ENCODE measurements around the gene PHLPP2.
"Not testable (repeated sequence)": the region's sequence is repeated elsewhere in the genome, so short reads cannot be mapped to it uniquely, and the experiment has no call there.

The PHLPP2 gene

DNA sequence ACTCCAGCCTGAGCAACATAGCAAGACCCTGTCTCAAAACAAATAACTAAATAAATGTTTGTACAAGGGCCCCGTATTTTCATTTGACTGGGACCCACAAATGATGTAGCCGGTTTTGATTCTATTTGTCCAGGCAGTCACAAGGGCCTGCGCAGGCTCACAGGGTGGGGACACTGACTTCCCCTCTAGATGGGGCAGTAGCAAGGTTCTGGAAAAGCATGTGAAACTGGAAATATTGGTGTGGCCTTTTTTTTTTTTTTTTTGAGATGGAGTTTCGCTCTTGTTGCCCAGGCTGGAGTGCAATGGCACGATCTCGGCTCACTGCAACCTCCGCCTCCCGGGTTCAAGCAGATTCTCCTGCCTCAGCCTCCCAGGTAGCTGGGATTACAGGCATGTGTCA lies 109.5 kb downstream of the PHLPP2 start:
- not testable (repeated sequence) for DNase-seq (ENCODE audit: low read depth)

DNA sequence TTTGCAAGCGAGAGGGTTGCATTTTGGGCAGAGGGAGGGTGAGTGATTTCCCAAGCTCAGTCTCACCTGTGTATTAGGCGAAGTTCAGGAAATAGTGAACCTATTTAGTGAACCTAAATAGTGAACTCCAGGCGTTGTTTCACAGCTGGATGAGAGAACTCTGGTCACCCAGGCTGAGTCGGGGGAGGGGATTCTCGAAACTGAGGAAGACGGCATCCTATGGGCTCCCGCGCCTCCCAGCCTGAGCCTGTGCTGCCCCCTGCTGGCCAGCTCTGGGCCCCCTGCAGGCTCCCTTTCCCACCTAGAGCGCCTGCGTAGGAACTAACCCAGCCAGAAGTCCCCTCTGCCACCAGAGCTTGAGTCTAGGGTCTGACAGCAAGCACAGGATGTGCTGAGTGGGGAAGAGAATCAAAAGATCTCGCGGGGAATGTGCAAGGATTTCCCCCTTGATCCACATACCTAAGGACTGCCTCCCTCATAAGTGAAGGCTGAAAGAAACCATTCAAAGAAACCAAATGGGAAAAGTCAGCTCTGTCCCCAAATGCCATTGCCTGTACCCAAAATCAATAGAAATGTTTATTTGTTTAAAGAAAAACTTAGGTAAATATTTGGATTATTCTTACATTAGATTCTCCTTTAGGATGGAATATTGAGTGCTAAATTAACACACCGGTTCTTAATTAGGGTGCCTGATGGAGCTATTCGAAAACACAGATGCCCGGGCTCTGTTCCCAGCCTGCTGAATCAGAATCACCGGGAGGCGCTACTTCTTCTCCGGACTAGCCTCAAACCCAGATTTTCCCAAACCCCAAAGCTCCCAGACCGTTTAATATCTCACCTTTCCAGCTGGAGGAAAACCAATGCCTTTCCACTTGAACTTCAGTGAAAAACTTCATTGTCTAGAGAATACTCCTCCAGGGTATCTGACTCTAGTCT lies 113.3 kb downstream of the PHLPP2 start:
- peak; percentile 67 for DNase-seq (ENCODE audit: low read depth)

DNA sequence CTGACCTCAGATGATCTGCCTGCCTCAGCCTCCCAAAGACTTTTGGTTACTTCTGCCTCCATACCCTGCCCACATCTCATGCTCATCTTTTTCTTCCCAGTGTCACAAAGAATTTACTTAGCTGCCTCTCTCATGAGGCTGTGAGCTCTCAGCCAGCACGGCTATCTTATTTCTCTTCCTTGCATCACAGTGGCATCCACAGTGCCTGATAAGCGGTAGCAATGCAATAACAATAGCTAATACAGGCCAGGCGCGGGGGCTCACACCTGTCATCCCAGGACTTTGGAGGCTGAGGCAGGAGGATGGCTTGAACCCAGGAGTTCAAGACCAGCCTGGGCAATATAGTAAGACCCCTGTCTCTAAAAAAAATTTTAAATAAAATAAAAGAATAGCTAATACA lies 114.1 kb downstream of the PHLPP2 start:
- no peak for DNase-seq (ENCODE audit: low read depth)

- DNase-seq (ENCODE audit: low read depth): no peak
These were observed 115.4 kb downstream of the PHLPP2 start for GRCh38 chr16:71609066-71609465.

DNA sequence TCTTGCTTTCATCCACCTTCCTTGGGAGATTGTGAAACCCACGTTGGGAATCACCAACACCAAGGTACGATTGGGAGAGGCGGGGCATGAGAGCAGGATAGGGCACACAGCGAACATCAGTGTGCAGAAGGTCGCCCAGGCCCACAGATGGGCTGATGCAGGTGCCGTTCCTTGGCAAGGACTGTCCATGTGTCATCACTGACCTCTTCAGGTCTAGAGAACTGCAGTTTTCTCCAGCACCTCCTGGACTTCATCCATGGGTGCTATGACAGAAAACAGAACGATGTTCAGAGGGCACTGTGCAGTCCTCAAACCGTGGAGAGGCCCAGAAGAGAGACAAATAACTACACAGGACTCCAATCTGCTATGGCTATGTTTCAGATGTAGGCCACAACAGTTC lies 123.7 kb downstream of the PHLPP2 start:
- no peak for DNase-seq (ENCODE audit: low read depth)

DNA sequence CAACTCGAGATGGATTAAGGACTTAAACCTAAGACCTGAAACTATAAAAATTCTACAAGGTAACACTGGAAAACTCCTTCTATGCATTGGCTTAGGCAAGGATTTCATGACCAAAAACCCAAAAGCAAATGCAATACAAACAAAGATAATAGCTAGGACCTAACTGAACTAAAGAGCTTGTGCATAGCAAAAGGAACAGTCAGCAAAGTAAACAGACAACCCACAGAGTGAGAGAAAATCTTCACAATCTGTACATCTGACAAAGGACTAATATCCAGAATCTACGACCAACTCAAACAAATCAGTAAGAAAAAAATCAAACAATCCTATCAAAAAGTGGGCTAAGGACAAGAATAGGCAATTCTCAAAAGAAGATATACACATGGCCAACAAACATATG lies 126.1 kb downstream of the PHLPP2 start:
- DNase-seq (ENCODE audit: low read depth): not testable (repeated sequence)

DNA sequence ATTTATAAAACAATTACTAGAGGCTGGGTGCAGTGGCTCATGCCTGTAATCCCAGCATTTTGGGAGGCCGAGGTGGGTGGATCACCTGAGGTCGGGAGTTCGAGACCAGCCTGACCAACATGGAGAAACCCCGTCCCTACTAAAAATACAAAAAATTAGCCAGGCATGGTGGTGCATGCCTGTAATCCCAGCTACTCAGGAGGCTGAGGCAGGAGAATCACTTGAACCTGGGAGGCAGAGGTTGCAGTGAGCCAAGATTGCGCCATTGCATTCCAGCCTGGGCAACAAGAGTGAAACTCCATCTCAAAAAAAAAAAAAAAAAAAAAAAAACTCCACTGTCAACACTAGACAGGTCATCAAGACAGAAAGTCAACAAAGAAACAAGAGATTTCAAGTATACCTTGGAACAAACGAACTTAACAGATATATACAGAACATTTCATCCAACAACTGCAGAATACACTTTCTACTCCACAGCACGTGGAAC lies 129.1 kb downstream of the PHLPP2 start:
- DNase-seq (ENCODE audit: low read depth): not testable (repeated sequence)
